ENCODE data around the gene GADD45A. TPM values are rescaled to one million over a fixed set of nuclear protein-coding genes. Genes with fewer than 3 reads are reported as not detected.
A peak's percentile ranks its signal among the peaks of the same experiment; 100 is the strongest.

Gene GADD45A
- total and polyA plus RNA-seq, 7 donors, result 88.8 to 505 (median 197) TPM

GRCh38 chr1:67672260-67672803 lies 12.7 kb upstream of the GADD45A start:
- peak overlapping the region; percentile 64 for H3K27ac ChIP-seq
- no peak for TF ChIP-seq CTCF (IDR thresholded peaks at IDR 0.05)
- 97 to 98% (median 98%) methylated on average over 1 of the region's 1 CpG for WGBS, 3 donors
- ATAC-seq, result peak; percentile 40 to 80 (median 72)
- H3K4me3 ChIP-seq, result no peak overlapping the region
- H3K9me3 ChIP-seq, result no peaks in the 10 kb centered on the region
- H3K27me3 ChIP-seq (ENCODE audit: insufficient read depth in 3 of 3, low read length in 2 of 3), result no peaks in the 10 kb centered on the region
- intact Hi-C loops (cut with DNase I), result no loop called here
- DNase-seq, result no peak
- no peaks in the 10 kb centered on the region for H3K36me3 ChIP-seq (ENCODE audit: insufficient read depth in 1 of 2, low read depth in 1 of 2)
- peaks cover 33% of the 10 kb centered on the region for H3K4me1 ChIP-seq

GRCh38 chr1:67673468-67674201 lies 11.4 kb upstream of the GADD45A start:
- H3K27ac ChIP-seq, result peak overlapping the region; percentile 70
- no peak overlapping the region for H3K4me3 ChIP-seq
- H3K4me1 ChIP-seq, result peaks cover 33% of the 10 kb centered on the region
- WGBS, 3 donors, result 91 to 98% (median 97%) methylated on average over 1 of the region's 1 CpG
- ATAC-seq, result no peak
- no peaks in the 10 kb centered on the region for H3K27me3 ChIP-seq (ENCODE audit: insufficient read depth in 3 of 3, low read length in 2 of 3)
- H3K9me3 ChIP-seq, result no peaks in the 10 kb centered on the region
- TF ChIP-seq CTCF (IDR thresholded peaks at IDR 0.05), result no peak
- intact Hi-C loops (cut with DNase I), result no loop called here
- H3K36me3 ChIP-seq (ENCODE audit: insufficient read depth in 1 of 2, low read depth in 1 of 2), result no peaks in the 10 kb centered on the region
- DNase-seq, result no peak

- Histone ChIP-seq H3K4me1 (peaks cover 28% of the 10 kb centered on the region), H3K9me3 (no peaks in the 10 kb centered on the region), H3K4me3 (peak overlapping the region; percentile 16), H3K27ac (peak overlapping the region; percentile 70), H3K36me3 (ENCODE audit: insufficient read depth in 1 of 2, low read depth in 1 of 2) (no peaks in the 10 kb centered on the region), H3K27me3 (ENCODE audit: insufficient read depth in 3 of 3, low read length in 2 of 3) (no peaks in the 10 kb centered on the region)
- no peak for TF ChIP-seq CTCF (IDR thresholded peaks at IDR 0.05)
- ATAC-seq, result peak; percentile 86 to 96 (median 92)
- WGBS, 3 donors, result 20 to 23% (median 23%) methylated on average over 4 of the region's 4 CpGs
- DNase-seq, result peak; percentile 50 to 53
- intact Hi-C loops (cut with DNase I), result no loop called here
These were observed 10.6 kb upstream of the GADD45A start for GRCh38 chr1:67674260-67675011.

GRCh38 chr1:67675800-67676199 lies 9.2 kb upstream of the GADD45A start:
- no peaks in the 10 kb centered on the region for H3K36me3 ChIP-seq (ENCODE audit: insufficient read depth in 1 of 2, low read depth in 1 of 2)
- H3K9me3 ChIP-seq, result no peaks in the 10 kb centered on the region
- H3K4me1 ChIP-seq, result peaks cover 28% of the 10 kb centered on the region
- 49 to 69% (median 51%) methylated on average over 2 of the region's 2 CpGs for WGBS, 3 donors
- DNase-seq, result no peak
- no peak overlapping the region for H3K4me3 ChIP-seq
- ATAC-seq, result no peak
- no peaks in the 10 kb centered on the region for H3K27me3 ChIP-seq (ENCODE audit: insufficient read depth in 3 of 3, low read length in 2 of 3)
- intact Hi-C loops (cut with DNase I), result no loop called here
- TF ChIP-seq CTCF (IDR thresholded peaks at IDR 0.05), result no peak
- H3K27ac ChIP-seq, result no peak overlapping the region
